GM12872 (cell line): Measurements from ENCODE around the gene KNDC1.

ENCODE experiments used
- CTCF ChIP-seq: IDR thresholded peaks from 3 replicates; pipeline ENCODE4 v1.5.1; 2011; ENCODE audit warnings: low read depth, mild to moderate bottlenecking, low read length, moderate library complexity; ENCODE audit not compliant: insufficient read depth

The KNDC1 gene

GRCh38 chr10:133178357-133179127 lies 18.5 kb downstream of the KNDC1 start:
- TF ChIP-seq CTCF = no peak

- no peak for TF ChIP-seq CTCF
Measured at GRCh38 chr10:133179128-133179520, 19.1 kb downstream of the KNDC1 start.

- no peak for TF ChIP-seq CTCF
Measured at GRCh38 chr10:133179651-133180050, 19.6 kb downstream of the KNDC1 start.

- no peak for TF ChIP-seq CTCF
Measured at GRCh38 chr10:133180192-133180964, 20.4 kb downstream of the KNDC1 start.

- TF ChIP-seq CTCF = no peak
Measured at GRCh38 chr10:133180965-133181639, 21.1 kb downstream of the KNDC1 start.

GRCh38 chr10:133182190-133182589 lies 22.2 kb downstream of the KNDC1 start:
- no peak for TF ChIP-seq CTCF
